ENCODE data around the gene SLC9A7. TPM values are rescaled to one million over a fixed set of nuclear protein-coding genes. Genes with fewer than 3 reads are reported as not detected.
A peak's percentile ranks its signal among the peaks of the same experiment; 100 is the strongest.

The SLC9A7 gene
- total and polyA plus RNA-seq, 3 donors from 2014 or later = 2.6 to 8.1 (median 7.4) TPM

DNA sequence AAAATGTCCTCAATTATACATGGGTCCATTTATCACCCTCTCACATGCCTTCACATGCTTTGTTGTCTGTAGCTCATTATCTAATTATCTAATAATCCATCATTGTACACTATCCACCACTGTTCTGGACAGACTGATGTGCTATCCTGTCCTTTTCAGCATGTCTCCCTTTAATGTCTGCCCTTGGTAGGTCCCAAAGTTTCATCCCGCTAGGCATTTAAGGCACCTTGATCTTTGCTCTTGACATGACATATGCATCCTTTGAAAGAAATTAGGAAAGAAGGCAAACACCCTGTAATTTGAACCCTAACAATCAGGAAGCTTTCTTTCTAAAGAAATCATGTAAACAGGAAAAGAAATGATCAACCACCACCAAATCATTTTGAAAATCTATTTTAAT, 179.7 kb downstream of the SLC9A7 start:
- 83 to 100% methylated on average over 1 of the region's 1 CpG for WGBS, 2 donors
- no peaks in the 10 kb centered on the region for H3K4me1 ChIP-seq
- TF ChIP-seq POLR2A (IDR thresholded peaks at IDR 0.05) (no peak), CTCF (IDR thresholded peaks at IDR 0.05) (no peak)
- no peaks in the 10 kb centered on the region for H3K9me3 ChIP-seq
- no peak overlapping the region for H3K4me3 ChIP-seq
- no peaks in the 10 kb centered on the region for H3K27me3 ChIP-seq
- H3K27ac ChIP-seq = no peak overlapping the region
- H3K36me3 ChIP-seq (ENCODE audit: low read depth, missing control alignments) = no peaks in the 10 kb centered on the region
- intact Hi-C loops (cut with DNase I; ENCODE audit: low total_unique reads) = loop anchor here (10.0 kb wide), 1 partner anchor 56 kb away; no protein-coding TSS in a partner anchor
- DNase-seq = no peak

DNA sequence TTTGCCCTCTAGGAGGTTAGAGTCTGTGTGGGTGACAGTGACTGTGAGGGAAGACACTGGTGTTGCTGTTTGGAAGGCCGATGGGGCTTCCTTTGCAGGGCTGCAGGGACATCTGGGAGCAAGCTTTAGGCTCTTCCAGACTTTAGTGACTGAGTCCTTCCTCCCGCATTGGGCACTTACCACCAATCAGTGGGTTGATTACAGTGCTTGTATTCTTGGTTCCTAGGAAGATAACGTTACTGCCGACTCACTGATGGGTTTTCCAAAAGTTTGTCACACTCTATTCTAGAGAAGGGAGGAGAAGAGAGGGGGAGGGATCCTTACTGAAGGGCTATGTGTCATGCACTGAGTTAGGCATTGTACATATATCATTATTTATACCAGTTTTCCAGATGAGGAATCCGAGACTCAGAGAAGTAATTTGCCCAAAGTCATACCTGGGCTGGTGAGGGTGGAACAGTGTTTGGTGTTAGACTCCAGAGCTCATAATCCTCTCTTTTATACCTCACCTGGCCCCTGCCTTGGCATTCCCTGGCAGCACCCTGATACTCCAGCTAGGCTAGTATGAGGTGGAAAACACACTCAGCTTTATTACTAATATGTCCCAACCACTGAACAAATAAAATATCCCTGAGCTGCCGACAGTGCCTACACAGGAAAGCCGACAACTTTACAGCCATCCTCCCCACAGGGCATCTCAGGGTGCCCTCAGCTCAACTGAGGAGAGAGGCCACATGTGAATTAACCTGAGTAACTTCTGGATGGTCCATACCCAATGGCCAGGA, 181.5 kb downstream of the SLC9A7 start:
- Histone ChIP-seq H3K4me3 (no peak overlapping the region), H3K9me3 (no peaks in the 10 kb centered on the region), H3K27me3 (no peaks in the 10 kb centered on the region), H3K4me1 (no peaks in the 10 kb centered on the region), H3K36me3 (ENCODE audit: low read depth, missing control alignments) (no peaks in the 10 kb centered on the region), H3K27ac (no peak overlapping the region)
- TF ChIP-seq POLR2A (IDR thresholded peaks at IDR 0.05) = no peak
- TF ChIP-seq CTCF (IDR thresholded peaks at IDR 0.05) = no peak
- WGBS, 2 donors = 60 to 70% methylated on average over 6 to 7 of the region's 7 CpGs
- DNase-seq = no peak
- intact Hi-C loops (cut with DNase I; ENCODE audit: low total_unique reads) = loop anchor here (10.0 kb wide), 1 partner anchor 57 kb away; no protein-coding TSS in a partner anchor

- no peaks in the 10 kb centered on the region for H3K9me3 ChIP-seq
- peak overlapping the region in 1 of 2 donors; percentile 66 for H3K4me3 ChIP-seq
- no peaks in the 10 kb centered on the region for H3K27me3 ChIP-seq
- peak; percentile 22 for DNase-seq
- no peak for TF ChIP-seq CTCF (IDR thresholded peaks at IDR 0.05)
- TF ChIP-seq POLR2A (IDR thresholded peaks at IDR 0.05) = no peak
- no peaks in the 10 kb centered on the region for H3K4me1 ChIP-seq
- H3K27ac ChIP-seq = no peak overlapping the region
- no peaks in the 10 kb centered on the region for H3K36me3 ChIP-seq (ENCODE audit: low read depth, missing control alignments)
- WGBS, 2 donors = 26 to 33% methylated on average over 3 of the region's 3 CpGs
- intact Hi-C loops (cut with DNase I; ENCODE audit: low total_unique reads) = loop anchor here (10.0 kb wide), 1 partner anchor 58 kb away; no protein-coding TSS in a partner anchor
Measured at GRCh38 chrX:46576458-46576857, 182.5 kb downstream of the SLC9A7 start.

- DNase-seq = peak; percentile 23
- H3K4me3 ChIP-seq = peak overlapping the region; percentile 56 to 66
- no peaks in the 10 kb centered on the region for H3K36me3 ChIP-seq (ENCODE audit: low read depth, missing control alignments)
- no peaks in the 10 kb centered on the region for H3K4me1 ChIP-seq
- H3K27me3 ChIP-seq = no peaks in the 10 kb centered on the region
- H3K9me3 ChIP-seq = no peaks in the 10 kb centered on the region
- no peak overlapping the region for H3K27ac ChIP-seq
- TF ChIP-seq POLR2A (IDR thresholded peaks at IDR 0.05) (no peak), CTCF (IDR thresholded peaks at IDR 0.05) (no peak)
- intact Hi-C loops (cut with DNase I; ENCODE audit: low total_unique reads) = loop anchor here (10.0 kb wide), 1 partner anchor 59 kb away; no protein-coding TSS in a partner anchor
- 8 to 16% methylated on average over 4 to 6 of the region's 6 CpGs for WGBS, 2 donors
Measured at GRCh38 chrX:46575991-46576392, 182.9 kb downstream of the SLC9A7 start.
